ENCODE measurements around the gene PCK1. TPM values are rescaled to one million over a fixed set of nuclear protein-coding genes. Genes with fewer than 3 reads are reported as not detected.

The PCK1 gene
- total RNA-seq, 1 donor from 2014 or later = 7.7 TPM

DNA sequence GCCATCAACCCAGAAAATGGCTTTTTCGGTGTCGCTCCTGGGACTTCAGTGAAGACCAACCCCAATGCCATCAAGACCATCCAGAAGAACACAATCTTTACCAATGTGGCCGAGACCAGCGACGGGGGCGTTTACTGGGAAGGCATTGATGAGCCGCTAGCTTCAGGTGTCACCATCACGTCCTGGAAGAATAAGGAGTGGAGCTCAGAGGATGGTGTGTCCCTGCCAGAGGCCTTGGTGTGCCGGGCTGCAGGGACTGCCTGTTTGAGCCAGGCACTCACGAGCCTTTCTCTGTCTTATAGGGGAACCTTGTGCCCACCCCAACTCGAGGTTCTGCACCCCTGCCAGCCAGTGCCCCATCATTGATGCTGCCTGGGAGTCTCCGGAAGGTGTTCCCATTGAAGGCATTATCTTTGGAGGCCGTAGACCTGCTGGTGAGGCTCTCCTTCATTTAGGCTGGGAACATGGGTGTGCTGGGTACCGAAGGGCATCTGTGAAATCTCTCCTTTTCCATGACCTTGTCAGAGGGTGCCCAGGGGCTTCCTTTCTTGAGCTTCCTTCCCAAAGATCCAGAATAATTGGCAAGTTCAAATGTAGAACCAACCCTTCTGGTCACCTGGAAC, 3.4 kb downstream of the PCK1 start:
- no peak for DNase-seq (ENCODE audit: low spot score in 2 of 2)
- TF ChIP-seq, protein P1, sequence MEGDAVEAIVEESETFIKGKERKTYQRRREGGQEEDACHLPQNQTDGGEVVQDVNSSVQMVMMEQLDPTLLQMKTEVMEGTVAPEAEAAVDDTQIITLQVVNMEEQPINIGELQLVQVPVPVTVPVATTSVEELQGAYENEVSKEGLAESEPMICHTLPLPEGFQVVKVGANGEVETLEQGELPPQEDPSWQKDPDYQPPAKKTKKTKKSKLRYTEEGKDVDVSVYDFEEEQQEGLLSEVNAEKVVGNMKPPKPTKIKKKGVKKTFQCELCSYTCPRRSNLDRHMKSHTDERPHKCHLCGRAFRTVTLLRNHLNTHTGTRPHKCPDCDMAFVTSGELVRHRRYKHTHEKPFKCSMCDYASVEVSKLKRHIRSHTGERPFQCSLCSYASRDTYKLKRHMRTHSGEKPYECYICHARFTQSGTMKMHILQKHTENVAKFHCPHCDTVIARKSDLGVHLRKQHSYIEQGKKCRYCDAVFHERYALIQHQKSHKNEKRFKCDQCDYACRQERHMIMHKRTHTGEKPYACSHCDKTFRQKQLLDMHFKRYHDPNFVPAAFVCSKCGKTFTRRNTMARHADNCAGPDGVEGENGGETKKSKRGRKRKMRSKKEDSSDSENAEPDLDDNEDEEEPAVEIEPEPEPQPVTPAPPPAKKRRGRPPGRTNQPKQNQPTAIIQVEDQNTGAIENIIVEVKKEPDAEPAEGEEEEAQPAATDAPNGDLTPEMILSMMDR (IDR thresholded peaks at IDR 0.05) = no peak
- Histone ChIP-seq H3K9me3 (no peaks in the 10 kb centered on the region), H3K4me1 (no peaks in the 10 kb centered on the region), H3K4me3 (no peak overlapping the region), H3K27me3 (no peaks in the 10 kb centered on the region), H3K27ac (no peak overlapping the region), H3K36me3 (no peaks in the 10 kb centered on the region)
- intact Hi-C loops (cut with DNase I) = no loop called here

DNA sequence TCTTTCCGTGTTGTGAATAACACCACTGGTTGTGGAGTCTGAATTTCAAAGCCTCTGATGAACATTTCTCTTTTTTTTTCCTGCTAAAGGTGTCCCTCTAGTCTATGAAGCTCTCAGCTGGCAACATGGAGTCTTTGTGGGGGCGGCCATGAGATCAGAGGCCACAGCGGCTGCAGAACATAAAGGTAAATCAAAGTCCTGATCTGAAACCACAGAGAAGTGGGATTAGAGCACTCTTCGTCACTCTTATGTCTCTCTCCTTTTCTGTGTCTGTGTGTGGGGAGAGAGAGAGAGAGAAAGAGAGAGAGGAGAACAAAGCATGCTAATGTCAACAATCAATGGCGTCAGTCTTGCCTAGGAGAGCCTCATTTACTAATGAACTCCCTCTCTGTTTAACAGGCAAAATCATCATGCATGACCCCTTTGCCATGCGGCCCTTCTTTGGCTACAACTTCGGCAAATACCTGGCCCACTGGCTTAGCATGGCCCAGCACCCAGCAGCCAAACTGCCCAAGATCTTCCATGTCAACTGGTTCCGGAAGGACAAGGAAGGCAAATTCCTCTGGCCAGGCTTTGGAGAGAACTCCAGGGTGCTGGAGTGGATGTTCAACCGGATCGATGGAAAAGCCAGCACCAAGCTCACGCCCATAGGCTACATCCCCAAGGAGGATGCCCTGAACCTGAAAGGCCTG, 4.2 kb downstream of the PCK1 start:
- Histone ChIP-seq H3K36me3 (no peaks in the 10 kb centered on the region), H3K4me1 (no peaks in the 10 kb centered on the region), H3K9me3 (no peaks in the 10 kb centered on the region), H3K27me3 (no peaks in the 10 kb centered on the region), H3K4me3 (no peak overlapping the region), H3K27ac (no peak overlapping the region)
- intact Hi-C loops (cut with DNase I) = no loop called here
- DNase-seq (ENCODE audit: low spot score in 2 of 2) = no peak
- TF ChIP-seq, protein P1 (IDR thresholded peaks at IDR 0.05) = no peak

DNA sequence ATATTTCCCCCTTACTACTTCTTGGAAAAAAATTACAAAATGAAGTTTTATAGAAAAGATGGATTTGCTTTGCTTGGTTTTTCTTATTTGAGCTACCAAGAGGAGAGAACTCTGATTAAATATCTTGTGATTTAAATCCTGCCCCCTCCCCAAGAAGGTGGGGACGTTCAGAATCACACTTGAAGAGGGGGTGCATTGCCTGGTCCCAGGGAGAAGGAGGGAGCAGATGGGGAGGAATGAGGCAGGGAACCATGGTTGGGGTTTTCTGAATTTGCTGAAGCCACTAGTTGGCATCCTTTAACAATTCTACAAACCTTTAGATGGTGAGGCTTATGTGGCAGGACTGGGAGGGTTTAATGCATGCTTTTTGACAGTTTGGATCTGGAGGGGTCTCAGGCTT, 5.5 kb downstream of the PCK1 start:
- no peak overlapping the region for H3K4me3 ChIP-seq
- no peaks in the 10 kb centered on the region for H3K36me3 ChIP-seq
- intact Hi-C loops (cut with DNase I) = no loop called here
- H3K4me1 ChIP-seq = no peaks in the 10 kb centered on the region
- DNase-seq (ENCODE audit: low spot score in 2 of 2) = no peak
- no peak overlapping the region for H3K27ac ChIP-seq
- TF ChIP-seq, protein P1 (IDR thresholded peaks at IDR 0.05) = no peak
- H3K27me3 ChIP-seq = no peaks in the 10 kb centered on the region
- no peaks in the 10 kb centered on the region for H3K9me3 ChIP-seq

DNA sequence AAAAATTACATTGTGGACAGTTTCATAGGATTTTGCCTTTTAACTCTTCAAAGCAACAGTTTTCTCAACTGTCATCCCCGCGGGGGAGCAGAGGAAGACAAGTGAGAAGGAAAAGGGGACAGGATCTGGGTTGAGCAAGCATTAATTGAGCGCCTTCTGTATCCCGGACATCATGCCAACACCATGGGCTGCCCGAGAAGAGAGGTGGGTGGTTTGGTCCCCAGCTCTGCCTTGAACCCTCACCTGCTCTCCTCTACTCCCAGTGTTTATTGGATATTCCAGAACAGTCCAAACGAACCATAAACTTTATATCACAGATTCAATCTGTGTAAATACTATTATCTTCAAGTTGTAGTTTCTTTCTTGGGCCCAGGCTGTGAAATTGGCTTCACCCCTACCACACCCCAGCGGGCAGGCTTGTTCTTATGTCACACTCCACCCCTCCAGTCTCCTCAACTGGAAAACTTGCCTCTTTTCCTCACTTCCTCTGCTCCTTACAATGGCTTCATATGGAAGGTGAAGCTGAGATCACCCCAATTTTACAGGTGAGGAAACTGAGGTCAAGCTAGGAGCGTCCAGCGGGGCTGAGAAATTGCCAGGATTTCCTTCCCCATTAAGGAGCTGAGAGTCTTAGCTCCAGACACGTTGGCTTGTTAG, 6.0 kb downstream of the PCK1 start:
- intact Hi-C loops (cut with DNase I) = no loop called here
- H3K4me3 ChIP-seq = no peak overlapping the region
- no peak overlapping the region for H3K27ac ChIP-seq
- H3K4me1 ChIP-seq = no peaks in the 10 kb centered on the region
- no peak for DNase-seq (ENCODE audit: low spot score in 2 of 2)
- TF ChIP-seq, protein P1 (IDR thresholded peaks at IDR 0.05) = no peak
- H3K27me3 ChIP-seq = no peaks in the 10 kb centered on the region
- no peaks in the 10 kb centered on the region for H3K36me3 ChIP-seq
- no peaks in the 10 kb centered on the region for H3K9me3 ChIP-seq

DNA sequence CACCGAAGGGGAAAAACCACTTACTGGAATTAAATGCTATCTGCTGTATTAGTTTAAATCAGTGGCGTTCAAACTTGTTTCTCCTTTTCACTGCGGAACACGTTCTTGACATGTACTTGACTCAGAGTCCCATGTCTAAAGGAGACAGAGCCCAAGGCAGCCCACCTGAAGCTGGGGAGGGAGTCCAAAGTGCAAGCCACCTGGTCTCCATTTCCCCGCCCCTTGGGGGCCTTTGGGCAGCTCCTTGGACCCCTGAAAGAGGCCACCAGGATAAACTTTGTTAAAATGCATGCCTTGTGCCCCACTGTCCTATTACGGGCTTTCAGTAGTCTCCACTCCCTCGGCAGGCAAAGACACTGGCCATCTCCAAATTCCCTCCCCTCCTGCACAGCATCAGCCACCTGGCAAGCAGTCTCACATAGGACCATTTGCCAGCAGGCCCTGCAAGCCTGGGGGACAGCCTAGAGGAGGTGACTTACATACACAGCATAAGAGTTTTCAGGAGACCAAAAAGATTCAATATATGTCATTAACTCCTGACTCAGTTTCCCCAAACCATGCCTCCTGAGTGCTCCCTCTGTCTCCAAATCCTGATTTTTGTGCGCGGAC, 6.7 kb downstream of the PCK1 start:
- no peak overlapping the region for H3K4me3 ChIP-seq
- DNase-seq (ENCODE audit: low spot score in 2 of 2) = no peak
- no peak overlapping the region for H3K27ac ChIP-seq
- H3K4me1 ChIP-seq = no peaks in the 10 kb centered on the region
- no peaks in the 10 kb centered on the region for H3K9me3 ChIP-seq
- TF ChIP-seq, protein P1 (IDR thresholded peaks at IDR 0.05) = no peak
- no peaks in the 10 kb centered on the region for H3K36me3 ChIP-seq
- H3K27me3 ChIP-seq = no peaks in the 10 kb centered on the region
- intact Hi-C loops (cut with DNase I) = no loop called here
